MM.1S (cell line): ENCODE measurements around the gene ARHGEF40.

Experiments used
- CTCF ChIP-seq: fragments of 300-600 bp; sonication (generic); IDR thresholded peaks from 2 replicates; pipeline ENCODE4 v1.5.1; 2016; ENCODE audit warnings: antibody characterized with exemption, low read length, mixed read lengths
- EZH2 ChIP-seq: fragments of 300-600 bp; sonication (generic); optimal IDR thresholded peaks from 2 replicates; pipeline ENCODE3; 2017; ENCODE audit warnings: low read depth, mild to moderate bottlenecking, antibody characterized with exemption, low read length, mixed read lengths

- TF ChIP-seq CTCF (no peak), EZH2 (no peak)
Measured at GRCh38 chr14:21109377-21110138, 39.5 kb downstream of the ARHGEF40 start.
